ENCODE measurements around the gene LILRB5.
"Not testable (repeated sequence)": the region's sequence is repeated elsewhere in the genome, so short reads cannot be mapped to it uniquely, and the experiment has no call there.

DNA sequence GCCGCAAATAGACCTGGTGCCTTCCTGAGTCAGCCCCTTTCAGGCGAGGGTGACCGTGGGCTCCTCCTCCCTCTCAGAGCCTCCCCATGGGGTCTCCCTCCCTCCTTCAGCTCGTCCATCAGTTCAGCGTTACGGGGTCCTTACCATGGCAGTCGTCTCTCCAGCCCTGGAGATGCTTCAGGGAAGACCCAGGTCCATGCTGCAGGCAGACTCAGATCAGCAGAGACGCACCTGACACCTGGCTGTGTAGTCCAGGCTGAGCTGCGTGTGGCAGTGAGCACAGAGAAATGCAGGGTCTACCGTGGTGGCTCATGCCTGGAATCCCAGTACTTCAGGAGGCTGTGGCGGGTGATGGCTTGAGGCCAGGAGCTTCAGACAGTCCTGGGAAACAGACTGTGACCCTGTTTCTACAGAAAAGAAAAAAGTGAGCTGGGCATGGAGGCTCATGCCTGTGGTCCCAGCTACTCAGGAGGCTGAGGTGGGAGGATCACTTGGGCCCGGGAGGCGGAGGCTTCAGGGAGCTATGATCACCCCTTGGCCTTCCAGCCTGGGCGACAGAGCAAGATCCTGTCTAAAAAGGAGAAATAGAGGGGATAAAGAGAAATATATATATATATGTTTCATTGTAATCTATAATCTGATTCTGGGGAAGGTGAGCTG, 33.7 kb downstream of the LILRB5 start:
- TF ChIP-seq CTCF (conservative IDR thresholded peaks at IDR 0.05; ENCODE audit: low read depth, low read length); EZH2 (IDR thresholded peaks at IDR 0.05; ENCODE audit: low read length, unreplicated experiment): not testable (repeated sequence)
